B cell (primary cell): ENCODE data around the gene PREX1. TPM values are rescaled to one million over a fixed set of nuclear protein-coding genes. Genes with fewer than 3 reads are reported as not detected.

Experiments used
- ATAC-seq: fragments of 200-7000 bp; cut with Tn5 transposase; one replicate; pipeline ENCODE4 v1.10.0; 2021; ENCODE audit warnings: low read depth, mild to moderate bottlenecking, moderate number of reproducible peaks, moderate library complexity
- CTCF ChIA-PET: fragments of 350-600 bp; sonication (Branson Sonifier 250); formaldehyde crosslinking; loops from one replicate; lab custom pipeline; 2021; ENCODE audit warnings: antibody characterized with exemption, inconsistent platforms; lab: Charles Lee
- POLR2A ChIA-PET: fragments of 350-600 bp; sonication (Branson Sonifier 250); formaldehyde crosslinking; loops from one replicate; lab custom pipeline; 2021; ENCODE audit warnings: antibody characterized with exemption; lab: Charles Lee
- DNase-seq: peaks from one replicate; pipeline ENCODE4 v3.0.0; 2013
- H2AFZ ChIP-seq: 2 replicates; pipeline ENCODE4 v1.6.1; 2012; ENCODE audit warnings: mild to moderate bottlenecking, low read depth, low read length; ENCODE audit not compliant: insufficient read depth, poor library complexity, severe bottlenecking
- H3K27ac ChIP-seq, 2 donors: 1 replicate in 1 of 2; 2 replicates in 1 of 2; pipeline ENCODE4 v1.5.1; 2012 to 2013; ENCODE audit warnings: low read length in 2 of 2, mild to moderate bottlenecking in 2 of 2, moderate library complexity in 1 of 2
- H3K27me3 ChIP-seq, 4 experiments: fragments of 200-600 bp in 1 of 4; sonication (generic) in 1 of 4; replicated peaks in 1 of 4; 1 replicate in 2 of 4; 2 replicates in 2 of 4; pipeline versions ENCODE4 v1.6.1 to v1.7.0; 2013 to 2016; ENCODE audit warnings: low read length in 3 of 4, mild to moderate bottlenecking in 2 of 4, mixed read lengths in 1 of 4, moderate library complexity in 1 of 4; ENCODE audit not compliant: insufficient read depth in 4 of 4, control insufficient read depth in 3 of 4; ENCODE audit errors: control extremely low read depth in 1 of 4
- H3K36me3 ChIP-seq, 2 experiments: replicated peaks in 1 of 2; 1 replicate in 1 of 2; 2 replicates in 1 of 2; pipeline versions ENCODE4 v1.6.1 to v1.7.1; 2013; ENCODE audit warnings: low read length in 1 of 2; ENCODE audit not compliant: insufficient read depth in 2 of 2, control insufficient read depth in 1 of 2; ENCODE audit errors: control extremely low read depth in 1 of 2, extremely low read depth in 1 of 2
- H3K4me1 ChIP-seq, 2 donors: fragments of 200-600 bp in 1 of 2; sonication (generic) in 1 of 2; 1 replicate in 1 of 2; 2 replicates in 1 of 2; pipeline versions ENCODE4 v1.5.1 to v1.6.1; 2013 to 2017; ENCODE audit warnings: low read length in 2 of 2; ENCODE audit not compliant: control insufficient read depth in 2 of 2, insufficient read depth in 2 of 2
- H3K4me2 ChIP-seq: replicated peaks from 2 replicates; pipeline ENCODE3; 2012; ENCODE audit warnings: mild to moderate bottlenecking, low read depth, low read length; ENCODE audit not compliant: poor library complexity, severe bottlenecking
- H3K4me3 ChIP-seq, 5 experiments: fragments of 200-600 bp in 1 of 5; sonication (generic) in 1 of 5; 1 replicate in 3 of 5; 2 replicates in 2 of 5; pipeline versions ENCODE4 v1.5.1 to v1.7.0; 2011 to 2016; ENCODE audit warnings: low read length in 4 of 5, mild to moderate bottlenecking in 4 of 5, low read depth in 2 of 5, control low read depth in 1 of 5, moderate library complexity in 1 of 5; ENCODE audit not compliant: insufficient read depth in 1 of 5; ENCODE audit errors: control extremely low read depth in 1 of 5, extremely low read depth in 1 of 5
- H3K79me2 ChIP-seq: fragments of 200-600 bp; sonication (generic); one replicate; pipeline ENCODE4 v1.6.0; 2016; ENCODE audit warnings: low read length; ENCODE audit not compliant: control insufficient read depth, insufficient read depth
- H3K9ac ChIP-seq: fragments of 200-600 bp; sonication (generic); 2 replicates; pipeline ENCODE4 v1.6.1; 2017; ENCODE audit warnings: mild to moderate bottlenecking, low read length, moderate library complexity
- H3K9me3 ChIP-seq, 3 donors: one replicate each; pipeline versions ENCODE4 v1.6.1 to v1.7.1; 2013; ENCODE audit warnings: low read length in 2 of 3; ENCODE audit not compliant: control insufficient read depth in 2 of 3, insufficient read depth in 1 of 3; ENCODE audit errors: control extremely low read depth in 1 of 3
- H4K20me1 ChIP-seq: 2 replicates; pipeline ENCODE4 v1.6.0; 2012; ENCODE audit warnings: mild to moderate bottlenecking, low read length; ENCODE audit not compliant: insufficient read depth, control insufficient read depth, poor library complexity, severe bottlenecking
- H3K27ac Mint-ChIP-seq: one replicate; pipeline ENCODE4 v1.8.0; 2021; ENCODE audit warnings: mixed read lengths
- H3K27me3 Mint-ChIP-seq: one replicate; pipeline ENCODE4 v1.8.0; 2021; ENCODE audit warnings: mixed read lengths
- H3K4me1 Mint-ChIP-seq: one replicate; pipeline ENCODE4 v1.8.0; 2021; ENCODE audit warnings: mixed read lengths
- H3K4me3 Mint-ChIP-seq: one replicate; pipeline ENCODE4 v1.8.0; 2021; ENCODE audit warnings: mixed read lengths
- H3K9me3 Mint-ChIP-seq: one replicate; pipeline ENCODE4 v1.8.0; 2022; ENCODE audit warnings: mixed read lengths; ENCODE audit not compliant: insufficient read depth
- CTCF ChIP-seq: fragments of 200-600 bp; IDR thresholded peaks from one replicate; pipeline ENCODE4 v1.8.0; 2022; ENCODE audit warnings: antibody characterized with exemption, mild to moderate bottlenecking
- EZH2 ChIP-seq: IDR thresholded peaks from 2 replicates; pipeline ENCODE4 v1.6.1; 2012; ENCODE audit warnings: borderline replicate concordance, low read depth, mild to moderate bottlenecking, moderate library complexity, low read length; ENCODE audit not compliant: insufficient read depth, poor library complexity, severe bottlenecking
- WGBS: methylation state at CpG from one replicate; pipeline ENCODE4 v1.1.5; 2013; ENCODE audit warnings: missing lambda C conversion rate; ENCODE audit not compliant: insufficient coverage; 5-methylcytosine and 5-hydroxymethylcytosine counted together
- intact Hi-C: fragments of 100-400 bp; cut with micrococcal nuclease; formaldehyde crosslinking; loops from one replicate; pipeline ENCODE4 v1.10.0; 2022
- polyA plus RNA-seq: library from polyadenylated mRNA; depleted of rRNA; stranded (reverse); fragments of >200 nt; gene quantifications from 2 replicates; pipeline ENCODE4 v1.2.3, GENCODE V29; 2012
- total RNA-seq, 2 donors: library from RNA; stranded (reverse); fragments of 120-200 nt in 1 of 2; gene quantifications; 1 replicate in 1 of 2; 2 replicates in 1 of 2; pipeline versions ENCODE4 v1.2.3 to v1.2.4, GENCODE V29; 2013 to 2022

The PREX1 gene
- total and polyA plus RNA-seq, 2 donors (not counting 1 experiment from before 2014, with no cell fraction given) = 79.1 to 99.4 TPM

- H3K4me3 ChIP-seq = peak overlapping the region; percentile 3 to 93 (median 34)
- DNase-seq = peak; percentile 67
- ChIA-PET CTCF (interaction anchor here (0.6 to 1.7 kb wide), 10 partner anchors 8 to 167 kb away, joined by 3 to 13 read pairs (median 3); no protein-coding TSS in a partner anchor), POLR2A (interaction anchor here (0.6 to 1.1 kb wide), 5 partner anchors 34 to 1511 kb away, joined by 3 to 6 read pairs (median 4); no protein-coding TSS in a partner anchor)
- Mint-ChIP-seq H3K4me1 (peaks cover 32% of the 10 kb centered on the region), H3K27ac (peak overlapping the region; percentile 88), H3K9me3 (no peaks in the 10 kb centered on the region), H3K4me3 (peak overlapping the region; percentile 92), H3K27me3 (no peaks in the 10 kb centered on the region)
- no peaks in the 10 kb centered on the region for H3K9me3 ChIP-seq
- 0% methylated on average over 6 of the region's 8 CpGs for WGBS
- peak overlapping the region; percentile 66 to 79 for H3K27ac ChIP-seq
- no peak for ATAC-seq
- H4K20me1 ChIP-seq = peaks cover 16% of the 10 kb centered on the region
- intact Hi-C loops = loop anchor here (2.0 to 10.0 kb wide), 3 partner anchors 84 to 982 kb away; no protein-coding TSS in a partner anchor
- no peaks in the 10 kb centered on the region for H3K27me3 ChIP-seq
- H3K9ac ChIP-seq = peak overlapping the region; percentile 44
- peaks cover 79 to 85% of the 10 kb centered on the region in 2 donors for H3K4me1 ChIP-seq
- H2AFZ ChIP-seq = no peak overlapping the region
- peaks cover 0 to 11% of the 10 kb centered on the region in 2 experiments for H3K36me3 ChIP-seq
- TF ChIP-seq EZH2 (no peak), CTCF (no peak)
- H3K79me2 ChIP-seq = peaks cover 85% of the 10 kb centered on the region
- peak overlapping the region; percentile 87 for H3K4me2 ChIP-seq
These were observed 4.9 kb downstream of the PREX1 start for GRCh38 chr20:48822879-48823385.

DNA sequence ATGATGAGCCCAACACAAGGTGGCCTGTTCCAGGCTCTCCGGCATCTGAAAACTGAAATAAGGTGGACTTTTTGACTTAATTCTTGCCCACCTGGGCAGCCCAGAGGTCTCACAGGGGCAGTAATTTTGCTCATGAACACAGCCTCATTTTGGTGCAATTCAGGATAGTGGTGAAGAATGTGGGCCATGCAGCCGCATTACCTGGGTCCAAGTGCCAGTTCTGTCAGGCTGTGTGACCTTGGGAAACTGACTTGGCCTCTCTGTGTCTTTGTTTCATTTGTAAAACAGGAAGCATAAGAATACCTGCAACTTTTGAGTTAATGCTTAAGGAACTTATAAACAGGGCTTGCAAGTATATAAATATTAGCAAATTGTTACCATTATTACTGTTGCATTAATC lies 5.6 kb downstream of the PREX1 start:
- H3K9me3 ChIP-seq = no peaks in the 10 kb centered on the region
- peaks cover 89% of the 10 kb centered on the region for H3K79me2 ChIP-seq
- H3K36me3 ChIP-seq = peaks cover 0 to 11% of the 10 kb centered on the region in 2 experiments
- H3K4me2 ChIP-seq = peak overlapping the region; percentile 87
- H2AFZ ChIP-seq = no peak overlapping the region
- peaks cover 13% of the 10 kb centered on the region for H4K20me1 ChIP-seq
- peak overlapping the region; percentile 88 for H3K27ac Mint-ChIP-seq
- H3K27me3 Mint-ChIP-seq = no peaks in the 10 kb centered on the region
- CTCF ChIA-PET = interaction anchor here (0.6 to 2.2 kb wide), 7 partner anchors 9 to 166 kb away, joined by 3 to 13 read pairs (median 4); no protein-coding TSS in a partner anchor
- WGBS = 81% methylated on average over 2 of the region's 2 CpGs
- H3K27me3 ChIP-seq = no peaks in the 10 kb centered on the region
- DNase-seq = no peak
- H3K27ac ChIP-seq = peak overlapping the region; percentile 60 to 79
- peak overlapping the region; percentile 92 for H3K4me3 Mint-ChIP-seq
- H3K9ac ChIP-seq = peak overlapping the region; percentile 44
- no peak for ATAC-seq
- H3K4me1 Mint-ChIP-seq = peaks cover 32% of the 10 kb centered on the region
- TF ChIP-seq EZH2 (no peak), CTCF (no peak)
- intact Hi-C loops = loop anchor here (2.0 to 10.0 kb wide), 3 partner anchors 85 to 983 kb away; no protein-coding TSS in a partner anchor
- H3K9me3 Mint-ChIP-seq = no peaks in the 10 kb centered on the region
- POLR2A ChIA-PET = interaction anchor here (0.6 to 1.1 kb wide), 3 partner anchors 33 to 1510 kb away, joined by 3 to 4 read pairs (median 4); no protein-coding TSS in a partner anchor
- H3K4me3 ChIP-seq = peak overlapping the region in 3 of 5 experiments; percentile 21 to 93 (median 38)
- peaks cover 86 to 92% of the 10 kb centered on the region in 2 donors for H3K4me1 ChIP-seq
